ENCODE data around the gene UBE3C.
A peak's percentile ranks its signal among the peaks of the same experiment; 100 is the strongest.
"Not testable (repeated sequence)": the region's sequence is repeated elsewhere in the genome, so short reads cannot be mapped to it uniquely, and the experiment has no call there.

Gene UBE3C

DNA sequence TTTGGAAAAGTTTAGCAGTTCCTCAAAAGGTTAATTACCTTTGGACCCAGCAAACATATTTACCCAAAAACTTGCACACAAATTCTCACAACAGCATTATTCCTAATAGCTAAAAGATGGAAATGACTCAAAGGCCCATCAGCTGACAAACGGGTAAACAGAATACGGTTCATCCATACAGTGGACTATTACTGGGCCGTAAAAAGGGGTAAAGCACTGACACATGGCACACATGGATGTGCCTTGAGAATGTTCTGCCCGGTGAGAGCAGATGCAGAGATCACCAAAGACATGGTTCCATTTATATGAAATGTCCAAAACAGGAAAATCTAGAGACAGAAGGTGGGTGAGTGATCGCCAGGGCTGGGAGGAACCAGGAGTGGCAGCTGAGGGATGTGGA lies 102.9 kb downstream of the UBE3C start:
- DNase-seq: no peak

- DNase-seq: no peak
Observed at GRCh38 chr7:157244516-157245294, 106.0 kb downstream of the UBE3C start.

DNA sequence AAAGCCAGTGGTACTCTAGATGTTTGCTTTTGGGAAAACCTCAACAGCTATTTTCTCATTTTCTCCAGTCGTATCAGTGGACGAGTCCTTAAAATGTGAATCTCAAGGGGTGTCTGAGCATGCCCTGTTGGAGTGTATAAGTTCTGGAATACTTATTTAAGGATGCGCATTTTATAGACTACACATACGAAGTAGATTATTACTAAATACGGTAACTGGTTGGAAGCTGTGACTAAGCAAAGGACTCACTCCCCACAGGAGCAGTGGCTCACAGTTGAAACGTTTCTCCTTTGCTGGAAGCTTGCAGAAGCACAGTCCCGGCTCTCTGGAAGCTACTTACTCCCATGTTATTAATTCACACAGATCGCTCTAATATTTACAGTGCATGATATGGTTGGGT lies 107.3 kb downstream of the UBE3C start:
- DNase-seq: no peak

DNA sequence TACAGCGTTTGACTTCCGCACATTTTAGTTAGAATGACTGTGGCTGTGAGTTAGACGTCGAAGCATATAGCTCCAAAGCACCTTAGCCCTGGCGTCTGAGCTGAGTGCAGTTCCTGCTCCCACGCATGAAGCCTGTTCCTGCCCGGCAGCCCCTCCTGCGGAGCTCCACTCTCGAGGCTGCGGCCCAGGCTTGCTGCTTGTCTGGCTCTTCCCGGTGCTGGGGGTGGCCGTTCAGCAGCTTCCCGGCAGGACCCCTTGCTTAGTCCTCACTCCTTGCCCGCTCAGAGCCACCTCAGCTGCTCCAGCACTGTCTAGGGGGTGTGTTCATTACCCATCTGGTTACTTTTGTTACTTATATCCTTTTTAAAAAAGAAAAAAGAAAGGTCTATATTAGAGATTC lies 109.9 kb downstream of the UBE3C start:
- no peak for DNase-seq

DNA sequence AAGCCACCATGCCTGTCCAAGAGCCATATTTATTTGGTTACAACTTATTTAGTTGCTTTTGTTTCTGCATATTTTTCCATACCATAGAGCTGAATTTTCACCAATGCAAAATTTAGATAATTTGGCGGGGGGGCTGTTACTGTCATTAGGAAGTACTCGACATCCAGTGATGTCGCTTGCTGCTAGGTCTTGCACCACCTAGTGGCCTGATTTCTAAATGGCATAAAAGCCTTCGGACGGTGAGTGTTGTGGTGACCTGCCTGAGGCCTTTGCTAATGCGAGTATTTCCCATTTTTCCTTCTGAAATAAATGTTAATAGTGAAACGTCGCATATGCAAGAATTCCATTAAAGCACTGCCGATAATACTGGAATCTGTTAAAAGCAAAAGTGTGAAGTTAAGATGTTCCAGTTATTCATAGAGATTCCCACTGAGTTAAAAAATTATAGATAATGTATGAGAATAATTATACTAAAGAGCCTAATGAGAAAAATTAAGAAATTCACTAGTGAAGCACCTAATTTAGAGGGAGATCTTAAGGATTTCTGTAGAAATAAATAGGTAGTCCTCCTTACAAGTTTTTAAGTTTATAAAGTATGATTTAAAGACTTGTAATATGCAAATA lies 112.0 kb downstream of the UBE3C start:
- peak; percentile 82 for DNase-seq

- not testable (repeated sequence) for DNase-seq
Observed at GRCh38 chr7:157251817-157252216, 113.1 kb downstream of the UBE3C start.

DNA sequence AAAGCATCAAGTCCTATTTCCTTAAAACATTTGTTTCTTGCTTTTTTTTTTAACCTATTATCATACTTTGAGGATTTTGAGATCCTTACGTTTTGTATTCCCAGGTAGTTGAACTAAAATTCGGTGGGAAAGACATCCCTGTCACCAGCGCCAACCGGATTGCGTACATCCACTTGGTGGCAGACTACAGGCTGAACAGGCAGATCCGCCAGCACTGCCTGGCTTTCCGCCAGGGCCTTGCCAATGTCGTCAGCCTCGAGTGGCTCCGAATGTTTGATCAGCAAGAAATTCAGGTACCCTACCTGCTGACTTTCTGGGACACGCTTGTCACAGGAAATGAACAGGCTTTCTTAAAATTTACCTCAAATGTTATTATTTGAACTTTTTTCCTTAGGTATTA lies 115.1 kb downstream of the UBE3C start:
- DNase-seq: no peak

GRCh38 chr7:157254781-157255180 lies 116.1 kb downstream of the UBE3C start:
- not testable (repeated sequence) for DNase-seq

- no peak for DNase-seq
Observed at GRCh38 chr7:157255201-157255606, 116.5 kb downstream of the UBE3C start.

GRCh38 chr7:157263156-157263555 lies 124.4 kb downstream of the UBE3C start:
- no peak for DNase-seq

DNA sequence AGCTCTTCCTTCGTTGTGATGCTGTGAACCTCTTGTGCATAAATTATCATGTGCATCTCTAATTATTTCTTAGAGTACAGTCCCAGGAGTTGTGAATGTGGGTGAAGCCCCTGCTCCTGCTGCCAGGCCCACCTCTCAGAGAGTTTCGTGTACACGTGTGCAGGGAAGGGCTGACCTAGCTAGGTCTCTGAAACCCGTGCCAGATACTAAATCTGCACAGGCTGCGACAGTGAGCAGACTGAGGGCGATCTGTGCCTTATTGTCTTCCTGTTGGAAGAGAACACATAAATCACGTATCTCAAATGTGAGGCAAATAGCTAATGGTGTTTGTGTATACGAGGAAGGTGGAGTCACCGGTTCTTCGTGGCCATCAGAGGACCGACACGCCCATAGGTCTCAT lies 126.3 kb downstream of the UBE3C start:
- no peak for DNase-seq

DNA sequence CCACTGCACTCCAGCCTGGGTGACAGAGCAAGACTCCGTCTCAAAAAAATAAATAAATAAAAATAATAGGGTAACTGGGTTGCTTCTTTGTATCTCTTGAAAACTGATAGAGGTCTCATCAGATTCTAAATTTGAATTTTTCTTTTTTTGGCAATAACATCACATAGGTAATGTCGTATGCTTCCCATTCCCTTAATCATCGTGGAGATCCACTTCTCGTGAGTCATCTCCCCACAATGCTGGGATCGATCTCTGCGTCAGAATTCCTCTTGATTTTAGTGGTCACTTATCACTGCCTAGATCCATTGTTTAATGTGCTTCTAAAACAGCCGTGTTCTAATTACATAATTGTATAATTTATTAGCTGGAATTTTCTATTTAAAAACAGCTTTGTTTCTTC lies 127.5 kb downstream of the UBE3C start:
- no peak for DNase-seq

DNA sequence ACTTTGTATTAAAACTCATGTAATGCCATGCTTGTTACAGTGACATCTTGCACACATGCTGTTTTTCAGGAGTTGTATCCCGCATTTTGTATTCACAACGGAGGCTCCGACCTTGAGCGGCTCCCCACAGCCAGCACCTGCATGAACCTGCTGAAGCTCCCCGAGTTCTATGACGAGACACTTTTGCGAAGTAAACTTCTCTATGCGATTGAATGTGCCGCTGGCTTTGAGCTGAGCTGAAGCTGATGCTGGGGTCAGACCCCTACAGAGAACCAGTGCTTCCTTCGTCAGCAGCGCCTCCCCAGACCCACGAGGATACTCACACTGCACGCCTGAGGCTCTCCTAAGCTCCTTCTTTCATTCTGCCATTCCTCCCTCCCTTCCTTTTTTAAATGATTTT lies 128.8 kb downstream of the UBE3C start:
- DNase-seq: no peak

DNA sequence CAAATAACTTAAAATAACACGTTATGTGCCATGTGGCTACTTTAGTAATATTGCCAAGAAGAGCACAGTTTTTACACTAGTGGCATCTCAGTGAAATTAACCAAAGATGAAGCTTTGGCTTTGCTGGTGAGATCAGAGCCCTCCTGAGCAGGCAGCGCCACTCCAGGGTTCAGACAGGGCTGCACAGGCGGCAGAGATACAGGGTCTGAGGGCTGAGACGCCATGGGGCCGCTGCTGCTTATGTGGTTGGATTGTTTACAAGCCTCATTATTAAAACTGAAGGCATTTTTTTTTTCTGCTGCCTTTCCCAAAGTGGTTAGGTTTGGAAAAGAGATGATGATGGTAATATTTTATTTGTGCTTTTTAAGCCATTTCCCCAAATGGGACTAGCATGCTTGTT lies 129.2 kb downstream of the UBE3C start:
- DNase-seq: no peak

DNA sequence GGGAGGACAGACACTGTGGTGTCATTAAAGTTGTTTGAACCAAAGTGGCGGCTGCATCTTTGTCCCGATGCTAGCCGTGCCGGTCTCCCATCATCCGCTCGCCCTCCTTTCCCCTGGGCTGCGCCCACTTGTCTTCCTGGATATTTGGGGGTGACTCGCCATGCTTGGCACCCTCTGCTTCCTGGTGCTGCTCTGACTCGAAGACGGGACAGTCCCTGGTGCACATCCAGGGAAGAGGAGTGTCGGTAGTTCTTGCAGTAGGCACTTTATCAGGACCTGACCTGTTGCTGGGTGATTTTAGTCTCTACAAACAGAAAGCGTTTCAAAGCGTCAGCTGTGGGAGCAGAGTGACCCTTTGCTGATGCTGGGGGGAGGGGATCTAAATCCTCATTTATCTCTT lies 129.8 kb downstream of the UBE3C start:
- DNase-seq: no peak

- DNase-seq: no peak
Observed at GRCh38 chr7:157269341-157270059, 130.8 kb downstream of the UBE3C start.

DNA sequence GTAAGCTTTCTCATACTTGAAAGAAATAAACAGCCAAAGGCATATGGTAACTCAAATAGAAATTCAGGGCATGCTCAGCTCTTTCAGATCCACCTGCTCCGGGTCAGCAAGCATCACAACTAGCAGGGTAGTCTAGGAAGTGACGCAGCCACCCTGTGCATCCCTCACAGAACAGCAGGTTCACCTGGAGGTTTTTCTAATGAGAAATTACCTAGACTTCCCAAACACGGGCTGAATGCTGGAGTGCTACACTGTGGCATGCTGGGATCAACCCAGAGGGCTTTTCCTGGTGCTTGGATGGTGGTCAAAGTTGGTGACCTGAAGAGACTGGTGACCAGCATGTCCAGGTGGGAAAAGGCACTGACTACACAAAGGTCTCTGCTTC lies 131.3 kb downstream of the UBE3C start:
- DNase-seq: no peak

DNA sequence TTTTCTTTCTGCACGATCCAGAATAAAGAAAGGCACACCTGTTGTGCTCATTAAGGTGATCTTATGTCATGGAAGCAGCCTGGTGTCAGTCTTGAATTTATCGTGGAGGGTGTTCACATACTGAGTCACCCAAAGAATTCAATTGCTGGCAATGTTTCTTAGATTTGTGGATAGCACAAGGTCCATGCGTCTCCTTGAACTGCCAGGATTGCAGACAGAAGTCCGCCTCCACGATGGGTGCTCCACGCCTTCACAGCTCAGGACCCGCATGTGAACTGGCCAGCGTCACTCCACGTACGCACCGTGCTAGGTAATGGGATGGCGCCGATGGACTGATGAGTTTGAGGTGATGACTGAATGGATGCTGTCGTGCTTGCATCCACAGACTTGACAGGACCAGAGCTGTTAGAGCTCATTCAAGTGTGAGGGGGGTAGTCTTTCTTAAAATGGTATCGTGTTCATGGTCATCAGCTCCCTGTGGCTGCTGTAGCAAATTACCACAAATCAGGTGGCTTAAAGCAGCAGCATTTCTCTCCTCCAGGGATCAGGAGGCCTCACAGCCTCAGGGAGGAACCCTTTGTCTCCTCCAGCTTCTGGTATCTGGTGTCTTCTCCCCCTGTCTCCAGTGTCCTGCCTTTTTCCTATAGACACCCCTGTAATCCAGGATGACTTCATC lies 132.7 kb downstream of the UBE3C start:
- no peak for DNase-seq

DNA sequence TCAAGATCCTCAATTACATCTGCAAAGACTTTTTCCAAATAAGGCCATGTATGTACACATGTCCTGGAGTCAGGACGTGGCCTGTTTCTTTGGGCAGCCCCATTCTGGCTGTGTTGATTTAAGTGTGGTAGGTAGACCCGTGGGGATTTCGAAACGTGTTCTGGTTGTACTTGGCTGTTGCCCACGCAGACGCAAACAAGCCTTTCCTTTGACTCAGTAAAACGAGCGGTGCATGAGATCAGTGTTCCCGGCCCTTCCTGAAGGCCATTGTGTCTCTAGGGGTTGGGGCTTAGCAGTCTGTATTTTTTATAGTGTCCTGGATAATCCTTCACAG lies 133.2 kb downstream of the UBE3C start:
- DNase-seq: no peak

GRCh38 chr7:157272351-157273207 lies 133.9 kb downstream of the UBE3C start:
- no peak for DNase-seq

DNA sequence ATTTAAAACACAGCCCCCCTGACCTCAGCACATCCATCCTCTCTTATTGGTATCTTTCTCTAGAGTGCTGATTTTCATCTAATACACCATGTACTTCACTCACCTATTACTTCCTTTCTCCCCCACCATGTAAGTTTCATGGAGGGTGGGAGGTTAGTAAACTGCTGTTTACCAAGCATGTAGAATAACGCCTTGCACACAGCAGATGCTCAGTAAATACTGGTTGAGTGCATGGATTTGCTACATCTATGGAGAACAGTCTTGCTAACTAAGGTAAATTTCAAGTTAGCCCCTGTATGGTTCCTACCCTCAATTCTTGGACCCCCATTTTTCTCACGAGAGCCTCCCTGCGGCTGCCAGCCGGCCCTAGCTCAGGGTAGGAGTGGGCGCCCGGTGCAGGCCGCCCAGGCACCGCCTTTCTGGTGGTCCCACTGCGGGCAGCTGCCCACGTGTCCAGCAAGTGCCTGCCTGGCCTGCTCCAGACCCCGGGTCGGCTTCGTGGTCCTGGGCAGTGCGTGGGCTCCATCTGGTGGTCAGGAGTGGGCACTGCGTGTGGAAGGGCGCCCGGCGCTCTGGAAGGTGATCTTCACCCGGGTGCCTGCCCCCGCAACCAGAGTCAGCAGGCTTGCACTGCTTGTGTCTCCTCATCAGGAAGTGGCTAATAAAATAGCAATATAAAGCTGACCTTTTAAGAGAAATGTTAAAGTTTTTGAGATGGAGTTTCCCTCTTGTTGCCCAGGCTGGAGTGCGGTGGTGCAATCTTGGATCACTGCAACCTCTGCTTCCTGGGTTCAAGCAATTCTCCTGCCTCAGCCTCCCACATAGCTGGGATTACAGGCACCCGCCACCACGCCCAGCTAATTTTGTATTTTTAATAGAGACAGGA lies 134.7 kb downstream of the UBE3C start:
- peak; percentile 66 for DNase-seq

All from hematopoietic multipotent progenitor cell treated with erythropoietin and hydrocortisone succinate and interleukin-3 and kit ligand, for 8 days (in vitro differentiated cells).